Breast epithelium (tissue), 3 donors: ENCODE results near the gene CDH13.

ENCODE experiments used
- POLR2A ChIP-seq: fragments of 450-650 bp; IDR thresholded peaks from one replicate; pipeline ENCODE4 v1.6.1; 2016; ENCODE audit warnings: antibody characterized with exemption, mild to moderate bottlenecking, moderate library complexity
- POLR2AphosphoS5 ChIP-seq, 3 donors: sonication (generic); formaldehyde crosslinking; IDR thresholded peaks; one replicate each; pipeline ENCODE4 v1.6.1; 2017; ENCODE audit warnings: antibody characterized with exemption in 3 of 3
- TF ChIP-seq, protein P1 (sequence below), 3 donors: fragments of 450-650 bp; IDR thresholded peaks; one replicate each; pipeline ENCODE4 v1.5.1; 2016 to 2017; ENCODE audit warnings: antibody characterized with exemption in 3 of 3, mild to moderate bottlenecking in 3 of 3, moderate library complexity in 3 of 3

- TF ChIP-seq POLR2A (no peak), POLR2AphosphoS5 (IDR thresholded peaks at IDR 0.05) (no peak)
- TF ChIP-seq, protein P1, sequence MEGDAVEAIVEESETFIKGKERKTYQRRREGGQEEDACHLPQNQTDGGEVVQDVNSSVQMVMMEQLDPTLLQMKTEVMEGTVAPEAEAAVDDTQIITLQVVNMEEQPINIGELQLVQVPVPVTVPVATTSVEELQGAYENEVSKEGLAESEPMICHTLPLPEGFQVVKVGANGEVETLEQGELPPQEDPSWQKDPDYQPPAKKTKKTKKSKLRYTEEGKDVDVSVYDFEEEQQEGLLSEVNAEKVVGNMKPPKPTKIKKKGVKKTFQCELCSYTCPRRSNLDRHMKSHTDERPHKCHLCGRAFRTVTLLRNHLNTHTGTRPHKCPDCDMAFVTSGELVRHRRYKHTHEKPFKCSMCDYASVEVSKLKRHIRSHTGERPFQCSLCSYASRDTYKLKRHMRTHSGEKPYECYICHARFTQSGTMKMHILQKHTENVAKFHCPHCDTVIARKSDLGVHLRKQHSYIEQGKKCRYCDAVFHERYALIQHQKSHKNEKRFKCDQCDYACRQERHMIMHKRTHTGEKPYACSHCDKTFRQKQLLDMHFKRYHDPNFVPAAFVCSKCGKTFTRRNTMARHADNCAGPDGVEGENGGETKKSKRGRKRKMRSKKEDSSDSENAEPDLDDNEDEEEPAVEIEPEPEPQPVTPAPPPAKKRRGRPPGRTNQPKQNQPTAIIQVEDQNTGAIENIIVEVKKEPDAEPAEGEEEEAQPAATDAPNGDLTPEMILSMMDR (IDR thresholded peaks at IDR 0.05), result no peak
Measured at GRCh38 chr16:82713778-82714177, 87.0 kb downstream of the CDH13 start.
